Head of caudate nucleus (tissue), 42 donors: ENCODE data around the gene RBMS2.
A peak's percentile ranks its signal among the peaks of the same experiment; 100 is the strongest.

ENCODE experiments used
- DNase-seq, 42 donors: peaks; one replicate each; pipeline versions ENCODE4 v3.0.0 to v3.0.0-alpha.2; 2020 to 2021; ENCODE audit warnings: mixed read lengths in 7 of 42
- intact Hi-C: fragments of 100-400 bp; cut with DNase I; formaldehyde crosslinking; loops from one replicate; pipeline ENCODE4 v1.15.0; 2022

RBMS2 gene

DNA sequence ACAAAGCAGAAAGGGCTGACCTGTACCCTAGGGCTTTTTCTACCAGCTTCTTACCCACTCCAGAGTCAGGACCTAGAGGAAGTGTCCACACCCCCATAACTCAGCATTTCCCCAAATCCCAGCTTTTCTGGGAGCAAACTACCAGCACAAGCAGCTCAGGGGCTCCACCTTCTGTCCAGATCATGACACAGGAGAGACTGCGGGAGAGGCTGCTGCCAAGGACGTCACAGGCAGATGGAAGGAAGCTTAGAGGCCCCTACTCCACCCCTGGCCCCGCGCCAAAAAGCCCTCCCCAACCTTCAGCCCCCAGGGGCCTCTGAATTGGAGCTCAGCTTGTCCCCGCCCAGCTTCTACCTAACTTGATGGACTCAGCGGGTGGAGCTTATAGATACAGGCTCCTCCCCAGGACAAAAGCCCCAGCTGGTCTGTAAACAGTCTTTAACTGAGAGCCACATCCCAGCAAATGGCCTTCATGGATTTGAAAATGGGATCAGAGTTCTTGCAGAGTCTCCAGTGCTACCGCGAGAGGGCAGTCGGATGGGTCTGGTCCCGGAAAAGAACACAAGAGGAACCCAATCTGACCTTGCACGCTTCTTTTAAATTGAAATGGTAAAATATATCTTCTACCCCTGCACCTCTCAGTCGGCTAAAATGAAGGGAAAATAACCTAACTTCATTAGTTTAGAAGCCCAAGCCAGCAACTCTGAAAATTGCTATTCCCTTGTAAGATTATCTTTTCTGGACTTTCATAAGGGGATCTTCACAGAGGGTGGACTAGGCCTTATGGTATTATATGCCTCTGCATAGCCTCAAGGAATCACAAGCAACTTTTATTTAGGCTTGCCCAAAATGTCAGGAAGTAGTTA, 115.3 kb downstream of the RBMS2 start:
- DNase-seq = peak; percentile 88 to 98 (median 94)
- intact Hi-C loops = loop anchor here (5.0 to 10.0 kb wide), 2 partner anchors 50 to 88 kb away; partner anchors contain the start of genes NACA and PTGES3

DNA sequence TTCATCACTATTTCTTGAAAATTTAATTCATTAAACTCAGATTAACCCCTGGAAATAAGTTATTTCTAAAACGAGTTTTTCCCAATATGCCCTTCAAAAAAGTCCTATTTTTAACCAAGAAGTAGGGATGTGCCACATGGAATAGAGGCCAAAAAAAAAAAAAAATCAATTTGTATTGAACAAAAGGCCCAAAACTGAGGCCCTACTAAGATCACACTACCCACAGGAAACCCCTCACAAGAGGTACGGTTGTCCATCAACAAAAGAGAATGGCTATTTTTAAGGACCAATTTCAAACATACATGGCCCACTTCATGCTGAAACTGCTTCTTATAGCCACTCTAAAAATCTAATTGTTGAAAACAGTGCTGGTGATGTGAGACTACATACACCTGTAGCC, 116.0 kb downstream of the RBMS2 start:
- intact Hi-C loops = loop anchor here (5.0 to 10.0 kb wide), 2 partner anchors 50 to 87 kb away; partner anchors contain the start of genes NACA and PTGES3
- DNase-seq = no peak

DNA sequence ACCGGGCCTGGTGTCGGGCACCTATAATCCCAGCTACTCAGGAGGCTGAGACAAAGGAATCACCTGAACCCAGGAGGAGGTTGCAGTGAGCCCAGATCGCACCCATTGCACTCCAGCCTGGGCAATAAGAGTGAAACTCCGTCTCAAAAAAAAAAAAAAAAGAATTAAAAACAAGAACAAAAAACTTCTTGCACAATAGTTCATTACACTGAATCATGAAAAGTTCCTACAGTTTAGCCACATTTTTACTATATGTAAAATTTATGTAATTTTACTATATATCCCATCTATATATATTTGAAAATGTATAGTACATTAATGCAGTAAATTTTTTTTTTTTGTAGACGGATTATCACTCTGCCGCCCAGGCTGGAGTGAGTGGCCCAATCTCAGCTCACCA, 119.6 kb downstream of the RBMS2 start:
- intact Hi-C loops = no loop called here
- DNase-seq = peak in 1 of 42 donors; percentile 6

DNA sequence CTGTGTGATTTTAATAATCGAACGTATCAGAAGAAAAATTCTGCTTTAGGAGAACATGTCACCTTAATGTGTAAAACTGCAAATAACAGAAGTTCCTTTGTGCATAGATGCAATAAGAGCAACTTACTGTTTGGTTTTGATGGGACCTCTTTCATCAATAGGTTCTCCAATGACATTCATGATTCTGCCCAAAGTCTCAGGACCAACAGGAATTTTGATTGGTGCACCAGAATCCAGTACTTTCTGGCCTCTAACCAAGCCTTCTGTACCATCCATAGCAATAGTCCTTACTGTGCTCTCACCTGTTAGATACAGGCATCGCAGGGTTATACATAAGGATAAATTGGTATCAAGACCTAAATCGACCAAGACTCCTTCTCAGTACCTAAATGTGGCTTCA, 123.0 kb downstream of the RBMS2 start:
- DNase-seq = no peak
- intact Hi-C loops = no loop called here

DNA sequence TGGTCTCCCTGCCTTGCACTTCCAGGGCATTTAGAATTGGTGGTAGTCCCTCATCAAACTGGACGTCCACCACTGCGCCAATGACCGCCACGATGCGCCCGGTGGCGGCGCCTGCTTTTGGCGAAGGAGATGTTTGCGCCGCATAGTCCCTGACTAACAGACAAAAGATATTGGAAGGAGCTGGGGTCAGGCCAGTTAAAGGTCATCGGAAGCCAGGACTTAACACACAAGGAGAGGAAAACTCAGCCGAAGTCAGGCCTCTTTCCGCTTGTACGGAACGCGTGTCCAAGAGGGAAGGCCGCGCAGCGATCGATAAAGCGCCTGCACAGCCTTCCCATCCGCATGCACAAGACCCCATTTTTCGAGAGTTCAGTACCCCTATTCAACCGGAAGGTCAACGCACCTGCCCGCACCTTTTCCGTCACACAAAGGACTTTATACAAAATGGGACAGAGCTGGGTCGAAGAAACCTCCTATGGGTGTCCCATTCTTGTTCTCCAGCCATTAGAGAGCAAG, 123.6 kb downstream of the RBMS2 start:
- peak in 17 of 42 donors; percentile 7 to 49 (median 20) for DNase-seq
- intact Hi-C loops = no loop called here
